ENCODE measurements around the gene SSU72. TPM values are rescaled to one million over a fixed set of nuclear protein-coding genes. Genes with fewer than 3 reads are reported as not detected.

Gene SSU72
- total RNA-seq, 1 experiment from 2014 or later = 99.4 TPM

DNA sequence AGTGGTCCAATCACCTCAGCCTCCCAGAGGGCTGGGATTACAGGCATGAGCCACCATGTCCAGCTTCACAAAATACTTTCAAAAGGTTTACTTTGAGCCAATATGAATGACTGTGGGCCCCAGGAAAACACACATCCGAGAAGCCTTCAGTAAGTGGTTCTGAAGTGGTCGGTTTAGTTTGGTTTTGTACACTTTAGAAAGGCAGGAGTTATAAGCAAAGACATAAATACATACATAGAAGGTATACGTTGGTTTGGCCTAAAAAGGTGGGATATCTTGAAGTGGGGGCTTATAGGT, 37.4 kb upstream of the SSU72 start:
- no peak for DNase-seq (ENCODE audit: low read depth)

- DNase-seq (ENCODE audit: low read depth) = no peak
Observed at GRCh38 chr1:1610796-1611195, 36.1 kb upstream of the SSU72 start.

DNA sequence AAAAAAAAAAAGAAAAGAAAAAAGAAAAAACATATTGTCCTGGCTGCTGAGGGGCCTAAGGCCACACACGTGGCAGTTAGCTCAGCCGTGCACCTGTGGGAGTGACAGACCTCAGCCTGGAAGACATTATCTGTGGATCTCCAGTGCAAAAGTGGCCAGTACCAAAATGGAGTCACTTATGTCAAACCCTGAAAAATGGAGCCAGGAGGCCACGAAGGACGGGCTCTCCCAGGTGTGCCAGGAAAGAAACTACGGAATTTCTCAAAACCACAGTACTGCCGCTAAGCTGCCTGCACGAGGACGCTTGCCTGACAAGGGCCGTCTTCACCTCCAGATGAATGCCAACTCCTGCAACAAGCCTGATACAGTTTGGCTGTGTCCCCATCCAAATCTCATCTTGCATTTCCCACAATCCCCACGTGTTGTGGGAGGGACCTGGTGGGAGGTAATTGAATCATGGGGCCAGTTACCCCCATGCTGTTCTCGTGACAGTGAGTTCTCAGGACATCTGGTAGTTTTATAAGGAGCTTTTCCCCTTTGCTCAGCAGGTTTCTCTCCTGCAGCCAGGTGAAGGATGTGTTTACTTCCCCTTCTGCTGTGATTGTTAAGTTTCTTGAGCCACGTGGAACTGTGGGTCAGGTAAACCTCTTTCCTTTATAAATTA, 35.3 kb upstream of the SSU72 start:
- no peak for DNase-seq (ENCODE audit: low read depth)

GRCh38 chr1:1606232-1606631, 31.6 kb upstream of the SSU72 start:
- DNase-seq (ENCODE audit: low read depth) = no peak

GRCh38 chr1:1605724-1606123, 31.1 kb upstream of the SSU72 start:
- DNase-seq (ENCODE audit: low read depth) = no peak

DNA sequence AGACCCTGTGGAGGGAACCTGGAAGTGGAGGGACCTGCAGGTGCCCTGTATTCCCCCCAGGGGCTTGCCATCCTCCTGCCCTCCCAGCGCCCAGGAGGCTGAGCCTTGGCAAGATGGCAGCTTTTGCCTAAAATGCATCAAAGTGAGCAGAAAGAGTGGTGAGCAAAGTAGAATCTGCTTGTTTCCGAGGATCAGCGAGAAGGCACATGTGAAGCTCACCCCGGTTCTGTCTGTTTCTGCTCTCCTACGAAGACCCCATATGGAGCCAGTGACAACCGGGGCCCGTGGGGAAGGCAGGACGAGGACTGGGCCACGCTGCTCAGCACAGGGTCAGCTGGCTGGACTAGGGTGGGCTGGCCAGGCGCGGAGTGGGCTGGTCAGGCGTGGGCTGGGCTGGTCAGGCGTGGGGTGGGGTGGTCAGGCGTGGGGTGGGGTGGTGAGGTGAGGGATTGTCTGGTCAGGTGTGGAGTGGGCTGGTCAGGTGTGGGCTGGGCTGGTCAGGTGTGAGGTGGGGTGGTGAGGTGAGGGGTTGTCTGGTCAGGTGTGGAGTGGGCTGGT, 30.4 kb upstream of the SSU72 start:
- no peak for DNase-seq (ENCODE audit: low read depth)

DNA sequence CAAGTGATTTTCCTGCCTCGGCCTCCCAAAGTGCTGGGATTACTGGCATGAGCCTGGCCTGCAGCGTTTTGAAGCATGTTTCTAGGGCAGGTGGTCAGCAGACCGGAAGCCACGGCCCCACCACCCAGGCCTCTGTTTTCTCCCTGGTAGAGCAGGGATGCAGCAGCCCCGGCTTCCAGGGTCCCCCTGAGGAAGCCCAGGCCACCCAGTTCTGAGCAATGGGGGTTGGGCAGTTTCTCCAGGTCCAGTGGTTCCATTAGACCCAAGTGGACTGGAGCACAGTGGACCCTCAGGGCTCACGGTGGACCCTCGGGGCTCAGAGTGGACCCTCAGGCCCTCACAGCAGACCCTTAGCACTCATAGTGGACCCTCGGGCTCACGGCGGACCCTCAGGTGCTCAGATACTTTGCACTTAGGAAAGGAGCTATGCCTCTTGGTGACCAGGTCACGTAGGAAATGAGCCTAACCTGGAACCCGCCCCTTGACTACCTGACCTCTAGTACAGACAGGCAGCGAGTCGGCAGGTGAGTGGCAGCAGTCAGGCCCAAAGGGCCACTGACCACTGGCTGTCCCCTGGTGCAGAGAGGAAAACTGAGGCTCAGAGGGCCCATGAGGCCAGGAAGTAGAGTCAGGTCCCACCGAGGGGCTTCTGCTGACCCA, 29.8 kb upstream of the SSU72 start:
- no peak for DNase-seq (ENCODE audit: low read depth)

GRCh38 chr1:1603671-1604373, 29.2 kb upstream of the SSU72 start:
- no peak for DNase-seq (ENCODE audit: low read depth)

- no peak for DNase-seq (ENCODE audit: low read depth)
Observed at GRCh38 chr1:1602968-1603506, 28.4 kb upstream of the SSU72 start.

GRCh38 chr1:1602304-1602967, 27.8 kb upstream of the SSU72 start:
- no peak for DNase-seq (ENCODE audit: low read depth)

DNA sequence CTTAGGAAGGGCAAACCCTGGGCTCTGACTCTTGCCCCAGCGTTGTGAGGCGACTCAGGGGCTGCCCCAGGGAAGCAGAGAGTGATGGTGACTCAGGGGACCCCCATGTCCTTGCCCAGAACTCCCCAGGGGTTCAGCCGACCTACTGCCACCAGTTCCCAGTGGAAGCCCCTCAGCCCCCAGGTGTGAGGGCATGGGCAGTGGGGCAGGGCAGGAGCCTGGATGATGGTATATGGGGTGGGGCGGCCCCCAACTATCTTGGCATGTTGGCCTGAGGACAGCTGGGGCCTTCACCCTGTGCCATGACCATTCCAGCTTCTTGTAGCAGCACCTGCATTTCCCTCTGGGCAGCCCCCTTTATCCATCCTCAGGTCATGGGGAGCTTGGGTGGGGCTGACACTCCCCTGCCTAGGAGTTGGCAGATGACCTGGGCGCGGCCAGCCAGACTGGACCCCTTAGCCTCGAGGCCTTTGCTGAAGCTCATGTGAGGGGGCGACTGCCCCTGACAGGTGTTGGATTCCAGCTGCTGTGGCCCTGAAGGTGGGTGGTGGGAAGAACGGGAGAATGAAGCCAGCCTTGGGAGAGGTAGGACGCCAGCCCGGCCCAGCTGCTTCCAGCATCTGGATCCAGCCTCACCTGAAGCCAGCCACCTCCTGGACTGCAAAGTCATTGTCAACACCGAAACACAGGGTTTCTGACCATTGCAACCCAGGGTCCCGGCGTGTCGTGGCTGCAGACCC, 27.1 kb upstream of the SSU72 start:
- no peak for DNase-seq (ENCODE audit: low read depth)

GRCh38 chr1:1600861-1601563, 26.3 kb upstream of the SSU72 start:
- DNase-seq (ENCODE audit: low read depth) = no peak

GRCh38 chr1:1599935-1600860, 25.5 kb upstream of the SSU72 start, which contains the start of gene FNDC10:
FNDC10 (minus strand) TSS chr1:1600135; CDS start chr1:1600015, 120 bp downstream.
- DNase-seq (ENCODE audit: low read depth) = no peak

- DNase-seq (ENCODE audit: low read depth) = no peak
Observed at GRCh38 chr1:1599030-1599934, 24.6 kb upstream of the SSU72 start.

GRCh38 chr1:1598720-1599029, 24.0 kb upstream of the SSU72 start:
- DNase-seq (ENCODE audit: low read depth) = no peak

DNA sequence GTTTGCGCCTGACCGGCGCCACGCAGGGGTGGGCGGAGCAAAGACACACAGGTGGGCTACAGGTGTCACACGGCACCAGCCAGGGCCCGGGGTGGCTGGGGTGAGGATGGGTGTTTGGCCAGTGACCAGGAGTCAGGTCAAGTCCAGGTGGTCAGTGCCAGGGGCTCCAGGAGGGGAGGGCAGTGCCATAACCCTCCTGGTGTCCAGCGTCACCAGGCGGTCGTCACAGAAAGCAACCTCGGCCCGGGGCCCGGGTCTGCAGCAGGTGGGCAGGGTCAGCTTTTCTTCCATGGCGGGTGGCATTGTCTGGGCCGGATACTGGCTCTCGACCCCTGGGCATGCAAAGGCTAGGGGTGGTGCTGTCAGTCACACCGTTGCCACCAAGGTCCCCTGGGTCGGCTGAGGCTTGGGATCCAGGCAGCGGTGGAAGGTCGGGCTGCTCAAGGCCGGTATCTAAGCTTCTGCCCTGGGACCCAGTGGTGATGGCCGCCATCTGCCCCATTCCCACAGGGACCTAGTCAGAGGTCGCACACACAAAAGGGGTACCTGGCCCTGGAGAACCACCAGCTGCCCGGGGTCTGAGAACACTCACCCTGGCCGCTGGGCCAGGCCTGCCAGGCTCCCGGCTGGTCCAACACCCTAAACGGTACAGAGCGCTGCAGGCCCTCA, 23.5 kb upstream of the SSU72 start:
- DNase-seq (ENCODE audit: low read depth) = no peak

GRCh38 chr1:1597275-1597930, 22.7 kb upstream of the SSU72 start:
- no peak for DNase-seq (ENCODE audit: low read depth)
